Lower lobe of right lung (tissue), 2 donors: ENCODE measurements around the gene MAN2A2. TPM values are rescaled to one million over a fixed set of nuclear protein-coding genes. Genes with fewer than 3 reads are reported as not detected.
"Not testable (repeated sequence)": the region's sequence is repeated elsewhere in the genome, so short reads cannot be mapped to it uniquely, and the experiment has no call there.

ENCODE experiments used
- ATAC-seq, 2 donors: fragments of 200-7000 bp; cut with Tn5 transposase; one replicate each; pipeline ENCODE4 v1.9.1; 2020 to 2022; ENCODE audit warnings: mild to moderate bottlenecking in 2 of 2, moderate library complexity in 2 of 2
- DNase-seq: peaks from one replicate; pipeline ENCODE4 v3.0.0-alpha.2; 2020
- H3K27ac ChIP-seq: fragments of 200-600 bp; one replicate; pipeline ENCODE4 v1.8.0; 2022
- H3K27me3 ChIP-seq: fragments of 200-600 bp; one replicate; pipeline ENCODE4 v1.8.0; 2022; ENCODE audit warnings: low read depth
- H3K36me3 ChIP-seq: fragments of 200-600 bp; one replicate; pipeline ENCODE4 v1.8.0; 2022; ENCODE audit warnings: mild to moderate bottlenecking
- H3K4me1 ChIP-seq: fragments of 200-600 bp; one replicate; pipeline ENCODE4 v1.8.0; 2022
- H3K4me3 ChIP-seq: fragments of 200-600 bp; one replicate; pipeline ENCODE4 v1.8.0; 2022; ENCODE audit warnings: mild to moderate bottlenecking
- H3K9me3 ChIP-seq: fragments of 200-600 bp; one replicate; pipeline ENCODE4 v1.8.0; 2022
- intact Hi-C: fragments of 100-400 bp; cut with DNase I; formaldehyde crosslinking; loops from one replicate; pipeline ENCODE4 v1.11.0; 2022
- total RNA-seq: library from RNA; stranded (reverse); fragmentation: NEBNext Ultra II Directional; extraction: Animal tissue kit (Norgen Biotek cat#: 25700); gene quantifications from one replicate; pipeline ENCODE4 v1.2.1, GENCODE V29; 2021
- TF ChIP-seq, protein P1 (sequence below): fragments of 200-600 bp; IDR thresholded peaks from one replicate; pipeline ENCODE4 v1.8.0; 2022; ENCODE audit warnings: antibody characterized with exemption, mild to moderate bottlenecking
- donor health status: DM: no; HTN: yes; CAD: no; lungs with severe emphysema.

MAN2A2 gene
- total RNA-seq, 1 donor from 2014 or later, result 96.9 TPM

GRCh38 chr15:90872486-90873184 is 30.5 kb upstream of the MAN2A2 start:
- no peaks in the 10 kb centered on the region for H3K27me3 ChIP-seq
- peak overlapping the region; percentile 98 for H3K27ac ChIP-seq
- intact Hi-C loops, result no loop called here
- ATAC-seq (peak in 1 of 2 donors; percentile 38), DNase-seq (no peak)
- peaks cover 26% of the 10 kb centered on the region for H3K36me3 ChIP-seq
- H3K9me3 ChIP-seq, result no peaks in the 10 kb centered on the region
- TF ChIP-seq, protein P1, sequence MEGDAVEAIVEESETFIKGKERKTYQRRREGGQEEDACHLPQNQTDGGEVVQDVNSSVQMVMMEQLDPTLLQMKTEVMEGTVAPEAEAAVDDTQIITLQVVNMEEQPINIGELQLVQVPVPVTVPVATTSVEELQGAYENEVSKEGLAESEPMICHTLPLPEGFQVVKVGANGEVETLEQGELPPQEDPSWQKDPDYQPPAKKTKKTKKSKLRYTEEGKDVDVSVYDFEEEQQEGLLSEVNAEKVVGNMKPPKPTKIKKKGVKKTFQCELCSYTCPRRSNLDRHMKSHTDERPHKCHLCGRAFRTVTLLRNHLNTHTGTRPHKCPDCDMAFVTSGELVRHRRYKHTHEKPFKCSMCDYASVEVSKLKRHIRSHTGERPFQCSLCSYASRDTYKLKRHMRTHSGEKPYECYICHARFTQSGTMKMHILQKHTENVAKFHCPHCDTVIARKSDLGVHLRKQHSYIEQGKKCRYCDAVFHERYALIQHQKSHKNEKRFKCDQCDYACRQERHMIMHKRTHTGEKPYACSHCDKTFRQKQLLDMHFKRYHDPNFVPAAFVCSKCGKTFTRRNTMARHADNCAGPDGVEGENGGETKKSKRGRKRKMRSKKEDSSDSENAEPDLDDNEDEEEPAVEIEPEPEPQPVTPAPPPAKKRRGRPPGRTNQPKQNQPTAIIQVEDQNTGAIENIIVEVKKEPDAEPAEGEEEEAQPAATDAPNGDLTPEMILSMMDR, result no peak
- peaks cover 61% of the 10 kb centered on the region for H3K4me1 ChIP-seq
- peak overlapping the region; percentile 81 for H3K4me3 ChIP-seq

GRCh38 chr15:90873488-90873997 is 29.6 kb upstream of the MAN2A2 start:
- Histone ChIP-seq H3K27me3 (no peaks in the 10 kb centered on the region), H3K4me3 (peak overlapping the region; percentile 81), H3K36me3 (peaks cover 35% of the 10 kb centered on the region), H3K4me1 (peaks cover 55% of the 10 kb centered on the region), H3K9me3 (no peaks in the 10 kb centered on the region), H3K27ac (peak overlapping the region; percentile 54)
- DNase-seq (no peak), ATAC-seq (no peak)
- TF ChIP-seq, protein P1, result no peak
- intact Hi-C loops, result no loop called here

GRCh38 chr15:90873998-90874605 is 29.0 kb upstream of the MAN2A2 start:
- intact Hi-C loops, result no loop called here
- no peaks in the 10 kb centered on the region for H3K27me3 ChIP-seq
- TF ChIP-seq, protein P1, result no peak
- peak overlapping the region; percentile 81 for H3K4me3 ChIP-seq
- peak; percentile 57 to 71 for ATAC-seq
- H3K4me1 ChIP-seq, result peaks cover 49% of the 10 kb centered on the region
- peak; percentile 90 for DNase-seq
- no peaks in the 10 kb centered on the region for H3K9me3 ChIP-seq
- peak overlapping the region; percentile 54 for H3K27ac ChIP-seq
- peaks cover 41% of the 10 kb centered on the region for H3K36me3 ChIP-seq

DNA sequence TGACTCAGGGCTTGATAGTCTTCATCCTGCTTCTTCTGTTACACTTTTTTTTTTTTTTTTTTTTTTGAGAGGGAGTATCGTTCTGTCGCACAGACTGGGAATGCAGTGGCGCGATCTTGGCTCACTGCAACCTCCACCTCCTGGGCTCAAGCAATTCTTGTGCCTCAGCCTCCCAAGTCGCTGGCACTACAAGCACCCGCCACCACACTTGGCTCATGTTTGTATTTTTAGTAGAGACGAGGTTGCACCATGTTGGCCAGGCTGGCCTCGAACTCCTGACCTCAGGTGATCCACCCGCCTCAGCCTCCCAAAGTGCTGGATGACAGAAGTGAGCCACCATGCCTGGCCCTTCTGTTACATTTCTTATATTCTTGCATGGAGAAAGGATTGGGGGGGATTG is 28.1 kb upstream of the MAN2A2 start:
- H3K9me3 ChIP-seq, H3K27ac ChIP-seq, H3K27me3 ChIP-seq, intact Hi-C loops, ATAC-seq, DNase-seq, H3K4me3 ChIP-seq: not testable (repeated sequence)
- Histone ChIP-seq H3K4me1 (peaks cover 40% of the 10 kb centered on the region), H3K36me3 (peaks cover 50% of the 10 kb centered on the region)

GRCh38 chr15:90875549-90875981 is 27.5 kb upstream of the MAN2A2 start:
- Histone ChIP-seq H3K36me3 (peaks cover 55% of the 10 kb centered on the region), H3K27ac (no peak overlapping the region)
- no peak for DNase-seq

More at GRCh38 chr15:90875549-90875981, 27.5 kb upstream of the MAN2A2 start:
- Histone ChIP-seq H3K9me3 (no peaks in the 10 kb centered on the region), H3K27me3 (no peaks in the 10 kb centered on the region), H3K4me3 (no peak overlapping the region), H3K4me1 (peaks cover 35% of the 10 kb centered on the region)
- TF ChIP-seq, protein P1, result no peak
- no peak for ATAC-seq
- intact Hi-C loops, result no loop called here
